Right hindlimb (tissue), 1 donor: ENCODE results near the gene TMEM151B.
"Not testable (repeated sequence)": the region's sequence is repeated elsewhere in the genome, so short reads cannot be mapped to it uniquely, and the experiment has no call there.

Source experiments
- DNase-seq: peaks from one replicate; pipeline ENCODE4 v3.0.0-alpha.2; 2018

TMEM151B gene

GRCh38 chr6:44309092-44309491 lies 38.8 kb downstream of the TMEM151B start:
- no peak for DNase-seq

- DNase-seq, result no peak
These were observed 39.4 kb downstream of the TMEM151B start for GRCh38 chr6:44309631-44310030.

GRCh38 chr6:44310241-44310640 lies 40.0 kb downstream of the TMEM151B start:
- DNase-seq, result no peak

GRCh38 chr6:44311304-44311703 lies 41.1 kb downstream of the TMEM151B start:
- DNase-seq, result no peak

GRCh38 chr6:44311767-44312166 lies 41.5 kb downstream of the TMEM151B start:
- DNase-seq, result no peak

- DNase-seq, result peak; percentile 91
These were observed 42.9 kb downstream of the TMEM151B start, which contains the start of gene AARS2 for GRCh38 chr6:44312901-44313788. Gene AARS2, minus strand, starts transcription at chr6:44313347. Its CDS starts 24 bp downstream, at chr6:44313323.

- not testable (repeated sequence) for DNase-seq
These were observed 44.4 kb downstream of the TMEM151B start for GRCh38 chr6:44314657-44315056.

DNA sequence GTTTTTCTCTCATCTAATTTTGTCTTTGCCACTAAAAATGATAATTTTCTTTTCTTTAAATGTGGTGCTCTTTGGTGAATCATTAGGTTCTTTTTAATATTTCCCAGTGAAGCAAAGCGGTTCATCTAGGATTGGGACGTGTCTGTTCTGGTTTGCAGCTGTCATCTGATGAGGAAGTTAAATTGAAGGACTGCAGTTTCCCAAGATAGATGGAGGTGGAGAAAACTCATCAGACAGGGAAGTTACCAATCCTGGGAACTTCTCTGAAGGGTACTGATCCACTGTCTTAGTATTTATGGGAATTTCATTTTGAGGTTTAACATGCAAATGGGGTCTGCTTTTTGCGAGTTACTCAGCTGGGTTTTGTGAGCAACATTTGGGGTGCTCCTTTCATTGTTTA lies 45.3 kb downstream of the TMEM151B start:
- no peak for DNase-seq

DNA sequence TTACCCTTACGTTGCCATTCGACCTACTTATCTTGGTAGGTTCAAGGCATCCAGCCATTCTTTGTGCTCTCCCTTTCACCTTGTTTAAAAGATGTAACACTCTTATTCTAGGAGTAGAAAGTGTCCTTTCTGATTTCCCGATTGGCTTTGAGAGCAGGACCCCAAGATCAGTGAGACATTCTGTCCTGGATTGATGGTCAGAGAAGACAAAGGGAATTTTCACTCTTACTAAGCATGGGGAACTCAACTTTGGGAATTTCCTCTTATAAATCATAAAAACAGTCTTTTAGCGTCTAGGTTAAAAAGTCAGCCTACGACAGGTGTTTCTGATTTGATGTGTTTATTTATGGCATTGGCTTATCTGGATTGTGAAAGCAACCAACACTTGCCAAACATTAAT lies 45.7 kb downstream of the TMEM151B start:
- no peak for DNase-seq

DNA sequence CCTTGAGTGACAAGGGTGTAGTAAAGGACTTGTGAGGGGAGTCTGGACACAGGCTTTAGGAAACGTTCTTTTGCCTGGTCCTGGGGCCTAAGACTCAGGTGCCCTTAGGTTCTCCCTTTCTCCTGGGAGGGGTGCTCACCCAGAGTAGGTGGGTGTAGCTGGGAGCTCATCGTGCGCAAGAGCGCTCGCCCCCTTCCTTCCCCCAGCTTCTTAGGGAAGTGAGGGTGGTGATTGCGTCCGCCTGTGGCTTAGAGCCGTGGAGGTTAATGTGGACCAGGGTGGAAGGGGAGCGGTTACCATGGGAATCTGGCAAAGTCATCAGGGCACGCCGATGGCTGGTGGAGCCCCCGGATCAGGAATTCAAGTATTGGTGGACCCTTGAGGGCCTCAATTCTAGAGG lies 46.2 kb downstream of the TMEM151B start:
- no peak for DNase-seq

DNA sequence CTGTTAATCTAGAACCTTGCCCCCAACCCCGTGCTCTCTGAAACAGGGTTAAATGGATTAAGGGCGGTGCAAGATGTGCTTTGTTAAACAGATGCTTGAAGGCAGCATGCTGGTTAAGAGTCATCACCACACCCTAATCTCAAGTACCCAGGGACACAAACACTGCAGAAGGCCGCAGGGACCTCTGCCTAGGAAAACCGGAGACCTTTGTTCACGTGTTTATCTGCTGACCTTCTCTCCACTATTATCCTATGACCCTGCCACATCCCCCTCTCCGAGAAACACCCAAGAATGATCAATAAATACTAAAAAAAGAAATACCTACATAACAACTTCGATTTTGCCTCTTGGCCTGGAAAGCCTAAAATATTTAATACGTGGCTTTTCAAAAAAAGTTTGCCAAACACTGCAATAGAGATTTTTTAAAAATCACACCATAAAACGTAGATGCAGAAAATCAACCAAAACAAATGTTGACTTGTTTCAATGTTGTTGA lies 46.9 kb downstream of the TMEM151B start:
- DNase-seq, result not testable (repeated sequence)

- no peak for DNase-seq
These were observed 51.0 kb downstream of the TMEM151B start for GRCh38 chr6:44321210-44321609.

GRCh38 chr6:44327096-44327495 lies 56.8 kb downstream of the TMEM151B start:
- DNase-seq, result no peak

GRCh38 chr6:44327760-44328159 lies 57.5 kb downstream of the TMEM151B start:
- no peak for DNase-seq

DNA sequence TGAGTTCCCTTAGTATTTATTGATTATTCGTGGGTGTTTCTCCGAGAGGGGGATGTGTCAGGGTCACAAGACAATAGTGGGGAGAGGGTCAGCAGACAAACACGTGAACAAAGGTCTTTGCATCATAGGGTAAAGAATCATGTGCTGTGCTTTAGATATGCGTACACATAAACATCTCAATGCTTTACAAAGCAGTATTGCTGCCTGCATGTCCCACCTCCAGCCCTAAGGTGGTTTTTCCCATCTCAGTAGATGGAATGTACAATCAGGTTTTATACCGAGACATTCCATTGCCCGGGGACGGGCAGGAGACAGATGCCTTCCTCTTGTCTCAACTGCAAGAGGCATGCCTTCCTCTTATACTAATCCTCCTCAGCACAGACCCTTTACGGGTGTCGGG lies 58.0 kb downstream of the TMEM151B start:
- not testable (repeated sequence) for DNase-seq

DNA sequence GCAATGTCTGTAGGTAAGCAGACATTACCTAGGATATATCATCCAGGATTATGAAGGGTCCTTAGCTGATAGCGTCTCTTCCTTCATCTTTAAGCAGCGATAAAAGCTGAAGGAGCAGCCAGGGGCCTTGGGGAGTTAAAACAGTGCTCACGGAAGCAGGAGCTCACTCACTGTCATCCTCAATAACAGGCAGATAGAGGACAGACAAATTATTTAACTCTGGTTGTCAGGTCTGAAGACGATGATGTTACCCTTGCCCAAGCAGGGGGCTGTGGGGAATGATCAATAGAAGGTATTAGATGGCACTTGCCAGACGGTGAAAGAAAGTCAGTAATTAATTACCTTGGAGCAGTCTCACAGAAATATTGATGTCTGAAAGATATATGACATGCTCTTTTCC lies 59.6 kb downstream of the TMEM151B start:
- no peak for DNase-seq

- no peak for DNase-seq
These were observed 62.3 kb downstream of the TMEM151B start for GRCh38 chr6:44332585-44332984.

- no peak for DNase-seq
These were observed 63.1 kb downstream of the TMEM151B start for GRCh38 chr6:44333273-44333919.

GRCh38 chr6:44333942-44334341 lies 63.7 kb downstream of the TMEM151B start:
- no peak for DNase-seq

DNA sequence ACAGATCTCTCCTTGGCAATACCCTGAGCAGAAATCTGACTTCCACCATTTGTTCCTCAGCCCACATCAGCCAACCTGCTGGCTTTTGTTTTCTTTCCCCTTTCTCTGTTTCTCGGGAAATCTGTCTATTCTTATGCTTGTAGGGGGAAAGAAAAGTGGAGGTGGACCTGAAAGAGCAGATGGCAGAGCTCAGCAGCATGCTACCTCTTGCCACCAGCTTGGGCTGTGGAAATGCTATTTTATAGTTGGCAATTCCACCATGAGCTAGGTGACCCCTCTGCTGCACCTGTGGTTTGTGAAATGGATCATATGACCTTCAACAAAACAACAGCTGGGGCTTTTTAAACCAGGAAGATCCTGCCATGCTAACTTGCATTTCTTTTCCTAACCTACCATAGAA lies 65.4 kb downstream of the TMEM151B start:
- no peak for DNase-seq

GRCh38 chr6:44338228-44339122 lies 68.2 kb downstream of the TMEM151B start:
- peak; percentile 77 for DNase-seq

DNA sequence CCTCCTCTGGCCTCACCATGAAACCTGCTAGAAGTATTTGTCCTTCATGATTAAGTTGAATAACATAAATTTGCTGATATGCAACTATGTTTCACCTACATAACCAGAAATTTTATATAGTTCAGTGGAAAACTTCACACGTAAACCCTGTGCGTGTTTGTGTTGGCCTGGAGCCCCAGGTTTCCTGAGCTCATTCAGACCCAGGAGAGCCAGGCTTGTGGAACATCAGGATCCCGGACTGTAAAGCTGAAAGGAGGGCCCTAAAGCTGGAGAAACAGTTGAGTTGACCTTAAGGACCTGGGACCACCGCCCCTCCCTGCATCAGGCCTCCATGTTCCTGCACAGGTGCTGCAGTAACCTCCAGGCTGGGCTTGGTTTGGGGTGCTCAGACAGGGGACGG lies 69.1 kb downstream of the TMEM151B start:
- peak; percentile 34 for DNase-seq
